Right lobe of liver (tissue), 4 donors: Measurements from ENCODE around the gene NTNG2.

Source experiments
- POLR2A ChIP-seq: fragments of 450-650 bp; IDR thresholded peaks from one replicate; pipeline ENCODE4 v1.6.1; 2017; ENCODE audit warnings: antibody characterized with exemption, mild to moderate bottlenecking
- TF ChIP-seq, protein P1 (sequence below), 4 donors: fragments of 200-600 bp in 3 of 4; fragments of 450-650 bp in 1 of 4; IDR thresholded peaks; one replicate each; pipeline versions ENCODE4 v1.5.1 to v1.8.0; 2016 to 2022; ENCODE audit warnings: antibody characterized with exemption in 4 of 4, mild to moderate bottlenecking in 2 of 4
- donor health status: DM: no; HTN: no; CAD: no.
- donor health status: DM: no; HTN: no; CAD: no.
- donor health status: DM: no; HTN: yes; CAD: no.

DNA sequence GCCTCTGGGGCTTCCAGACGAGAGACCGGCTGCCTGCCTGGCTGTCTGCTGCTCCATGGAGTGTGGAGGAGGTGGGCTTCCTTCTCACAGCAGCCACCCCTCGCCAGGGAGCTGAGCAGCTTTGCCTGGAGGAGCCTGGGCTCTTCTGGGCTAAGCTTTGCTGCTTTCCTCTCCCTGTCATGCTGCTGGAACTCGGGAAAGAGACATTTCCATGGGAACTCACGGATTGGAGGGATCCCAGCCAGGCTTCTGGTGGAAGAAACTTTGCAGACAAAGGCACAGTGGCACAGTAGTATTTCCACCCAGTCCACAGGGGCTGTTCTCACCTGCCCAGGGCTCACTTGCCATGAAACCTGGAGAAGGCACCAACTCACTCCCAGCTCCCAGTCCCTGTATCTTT lies 5.6 kb upstream of the NTNG2 start:
- TF ChIP-seq, protein P1, sequence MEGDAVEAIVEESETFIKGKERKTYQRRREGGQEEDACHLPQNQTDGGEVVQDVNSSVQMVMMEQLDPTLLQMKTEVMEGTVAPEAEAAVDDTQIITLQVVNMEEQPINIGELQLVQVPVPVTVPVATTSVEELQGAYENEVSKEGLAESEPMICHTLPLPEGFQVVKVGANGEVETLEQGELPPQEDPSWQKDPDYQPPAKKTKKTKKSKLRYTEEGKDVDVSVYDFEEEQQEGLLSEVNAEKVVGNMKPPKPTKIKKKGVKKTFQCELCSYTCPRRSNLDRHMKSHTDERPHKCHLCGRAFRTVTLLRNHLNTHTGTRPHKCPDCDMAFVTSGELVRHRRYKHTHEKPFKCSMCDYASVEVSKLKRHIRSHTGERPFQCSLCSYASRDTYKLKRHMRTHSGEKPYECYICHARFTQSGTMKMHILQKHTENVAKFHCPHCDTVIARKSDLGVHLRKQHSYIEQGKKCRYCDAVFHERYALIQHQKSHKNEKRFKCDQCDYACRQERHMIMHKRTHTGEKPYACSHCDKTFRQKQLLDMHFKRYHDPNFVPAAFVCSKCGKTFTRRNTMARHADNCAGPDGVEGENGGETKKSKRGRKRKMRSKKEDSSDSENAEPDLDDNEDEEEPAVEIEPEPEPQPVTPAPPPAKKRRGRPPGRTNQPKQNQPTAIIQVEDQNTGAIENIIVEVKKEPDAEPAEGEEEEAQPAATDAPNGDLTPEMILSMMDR (IDR thresholded peaks at IDR 0.05) = no peak
- no peak for TF ChIP-seq POLR2A
